ENCODE results near the gene RILPL1. TPM values are rescaled to one million over a fixed set of nuclear protein-coding genes. Genes with fewer than 3 reads are reported as not detected.

RILPL1 gene
- total RNA-seq, 2 experiments from 2014 or later, result 2.9 TPM

GRCh38 chr12:123491056-123491455 is 42.5 kb downstream of the RILPL1 start:
- no peaks in the 10 kb centered on the region for H3K27me3 Mint-ChIP-seq
- H3K4me3 Mint-ChIP-seq, result no peak overlapping the region
- H3K9me3 Mint-ChIP-seq, result no peaks in the 10 kb centered on the region
- intact Hi-C loops (cut with micrococcal nuclease), result no loop called here
- TF ChIP-seq, protein P1, sequence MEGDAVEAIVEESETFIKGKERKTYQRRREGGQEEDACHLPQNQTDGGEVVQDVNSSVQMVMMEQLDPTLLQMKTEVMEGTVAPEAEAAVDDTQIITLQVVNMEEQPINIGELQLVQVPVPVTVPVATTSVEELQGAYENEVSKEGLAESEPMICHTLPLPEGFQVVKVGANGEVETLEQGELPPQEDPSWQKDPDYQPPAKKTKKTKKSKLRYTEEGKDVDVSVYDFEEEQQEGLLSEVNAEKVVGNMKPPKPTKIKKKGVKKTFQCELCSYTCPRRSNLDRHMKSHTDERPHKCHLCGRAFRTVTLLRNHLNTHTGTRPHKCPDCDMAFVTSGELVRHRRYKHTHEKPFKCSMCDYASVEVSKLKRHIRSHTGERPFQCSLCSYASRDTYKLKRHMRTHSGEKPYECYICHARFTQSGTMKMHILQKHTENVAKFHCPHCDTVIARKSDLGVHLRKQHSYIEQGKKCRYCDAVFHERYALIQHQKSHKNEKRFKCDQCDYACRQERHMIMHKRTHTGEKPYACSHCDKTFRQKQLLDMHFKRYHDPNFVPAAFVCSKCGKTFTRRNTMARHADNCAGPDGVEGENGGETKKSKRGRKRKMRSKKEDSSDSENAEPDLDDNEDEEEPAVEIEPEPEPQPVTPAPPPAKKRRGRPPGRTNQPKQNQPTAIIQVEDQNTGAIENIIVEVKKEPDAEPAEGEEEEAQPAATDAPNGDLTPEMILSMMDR (IDR thresholded peaks at IDR 0.05), result no peak
- ATAC-seq (no peak), DNase-seq (no peak)
- ChIA-PET CTCF (no interaction called here), POLR2A (no interaction called here)
- no peaks in the 10 kb centered on the region for H3K36me3 Mint-ChIP-seq (ENCODE audit: low read depth)
- no peak overlapping the region for H3K27ac Mint-ChIP-seq
- H3K4me1 Mint-ChIP-seq (ENCODE audit: low read depth), result no peaks in the 10 kb centered on the region

GRCh38 chr12:123490089-123490488 is 43.4 kb downstream of the RILPL1 start:
- Mint-ChIP-seq H3K4me3 (no peak overlapping the region), H3K4me1 (ENCODE audit: low read depth) (peaks cover under 1% of the 10 kb centered on the region), H3K27ac (no peak overlapping the region), H3K27me3 (no peaks in the 10 kb centered on the region), H3K36me3 (ENCODE audit: low read depth) (no peaks in the 10 kb centered on the region), H3K9me3 (no peaks in the 10 kb centered on the region)
- intact Hi-C loops (cut with micrococcal nuclease), result no loop called here
- ATAC-seq (no peak), DNase-seq (no peak)
- POLR2A ChIA-PET, result interaction anchor here (0.6 kb wide), 1 partner anchor 303 kb away, joined by 3 read pairs; no protein-coding TSS in a partner anchor
- TF ChIP-seq, protein P1 (IDR thresholded peaks at IDR 0.05), result no peak
- CTCF ChIA-PET, result no interaction called here

DNA sequence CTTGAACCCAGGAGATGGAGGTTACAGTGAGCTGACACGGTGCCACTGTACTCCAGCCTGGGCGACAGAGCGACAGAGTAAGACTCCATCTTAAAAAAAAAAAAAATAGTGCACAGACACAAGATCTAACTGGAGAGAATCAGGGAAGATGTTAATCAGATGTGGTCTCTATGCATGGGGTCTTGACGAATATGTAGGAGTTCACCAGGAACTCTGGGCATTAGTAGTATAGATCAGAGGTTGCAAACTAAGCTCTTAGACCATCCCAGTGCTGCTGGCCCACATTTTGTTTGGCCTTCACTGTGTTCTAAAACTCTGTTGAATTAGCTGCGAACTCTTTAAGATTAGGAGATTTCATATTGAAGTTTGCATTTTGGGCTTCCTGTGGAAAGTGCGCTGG is 43.9 kb downstream of the RILPL1 start:
- POLR2A ChIA-PET, result interaction anchor here (0.6 kb wide), 1 partner anchor 303 kb away, joined by 3 read pairs; no protein-coding TSS in a partner anchor
- Mint-ChIP-seq H3K27me3 (no peaks in the 10 kb centered on the region), H3K36me3 (ENCODE audit: low read depth) (no peaks in the 10 kb centered on the region), H3K9me3 (no peaks in the 10 kb centered on the region), H3K4me3 (no peak overlapping the region), H3K4me1 (ENCODE audit: low read depth) (peaks cover 5% of the 10 kb centered on the region), H3K27ac (no peak overlapping the region)
- CTCF ChIA-PET, result no interaction called here
- ATAC-seq, result no peak
- TF ChIP-seq, protein P1 (IDR thresholded peaks at IDR 0.05), result no peak
- intact Hi-C loops (cut with micrococcal nuclease), result no loop called here
- no peak for DNase-seq

DNA sequence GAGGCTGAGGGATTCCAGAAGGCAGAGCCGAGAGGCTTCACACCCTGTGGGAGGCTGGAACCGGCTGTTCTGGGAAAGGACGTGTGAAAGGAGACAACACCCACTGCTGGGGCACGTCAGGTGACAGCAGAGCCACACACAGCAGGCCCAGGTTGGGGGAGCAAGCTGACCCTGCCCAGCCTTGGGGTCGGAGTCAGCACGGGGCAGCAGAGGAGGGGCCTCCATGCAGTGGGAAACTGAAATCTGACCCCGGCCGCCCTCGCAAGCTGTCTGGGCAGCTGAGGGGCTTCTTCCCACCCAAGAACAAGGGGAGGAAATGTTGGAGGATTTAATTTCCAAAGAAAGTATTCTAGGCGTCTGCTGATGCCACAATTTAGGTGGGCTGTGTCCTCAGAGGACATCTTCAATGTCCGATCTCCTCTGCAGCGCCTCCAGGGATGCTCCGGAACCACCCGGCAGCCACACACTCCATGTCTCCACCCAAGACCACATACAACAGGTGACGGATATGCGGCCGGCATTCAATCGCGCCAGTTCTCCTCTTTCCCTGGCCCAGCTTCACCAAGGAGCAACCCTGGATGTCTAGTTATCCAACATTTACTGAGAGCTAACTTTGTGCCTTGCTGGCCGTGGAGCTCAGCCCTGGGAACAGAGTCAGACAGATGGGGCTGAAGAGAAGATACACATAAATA is 44.8 kb downstream of the RILPL1 start:
- no peaks in the 10 kb centered on the region for H3K27me3 Mint-ChIP-seq
- ChIA-PET POLR2A (no interaction called here), CTCF (no interaction called here)
- peaks cover 14% of the 10 kb centered on the region for H3K4me1 Mint-ChIP-seq (ENCODE audit: low read depth)
- intact Hi-C loops (cut with micrococcal nuclease), result no loop called here
- no peaks in the 10 kb centered on the region for H3K9me3 Mint-ChIP-seq
- H3K36me3 Mint-ChIP-seq (ENCODE audit: low read depth), result no peaks in the 10 kb centered on the region
- H3K27ac Mint-ChIP-seq, result no peak overlapping the region
- no peak for DNase-seq
- TF ChIP-seq, protein P1 (IDR thresholded peaks at IDR 0.05), result no peak
- no peak overlapping the region for H3K4me3 Mint-ChIP-seq
- ATAC-seq, result no peak

- Mint-ChIP-seq H3K27ac (no peak overlapping the region), H3K9me3 (no peaks in the 10 kb centered on the region), H3K36me3 (ENCODE audit: low read depth) (no peaks in the 10 kb centered on the region), H3K4me3 (no peak overlapping the region), H3K4me1 (ENCODE audit: low read depth) (peaks cover 20% of the 10 kb centered on the region), H3K27me3 (no peaks in the 10 kb centered on the region)
- ATAC-seq (no peak), DNase-seq (no peak)
- TF ChIP-seq, protein P1 (IDR thresholded peaks at IDR 0.05), result no peak
- intact Hi-C loops (cut with micrococcal nuclease), result no loop called here
- ChIA-PET CTCF (no interaction called here), POLR2A (no interaction called here)
Measured at GRCh38 chr12:123487428-123487827, 46.1 kb downstream of the RILPL1 start.

All from activated CD8-positive, alpha-beta T cell treated with anti-CD3 and anti-CD28 coated beads for 36 hours (primary cell).